ENCODE measurements around the gene KRTDAP. TPM values are rescaled to one million over a fixed set of nuclear protein-coding genes. Genes with fewer than 3 reads are reported as not detected.

KRTDAP gene
- total and polyA plus RNA-seq, 4 donors, result 0.16 to 0.49 TPM; not detected in 2

DNA sequence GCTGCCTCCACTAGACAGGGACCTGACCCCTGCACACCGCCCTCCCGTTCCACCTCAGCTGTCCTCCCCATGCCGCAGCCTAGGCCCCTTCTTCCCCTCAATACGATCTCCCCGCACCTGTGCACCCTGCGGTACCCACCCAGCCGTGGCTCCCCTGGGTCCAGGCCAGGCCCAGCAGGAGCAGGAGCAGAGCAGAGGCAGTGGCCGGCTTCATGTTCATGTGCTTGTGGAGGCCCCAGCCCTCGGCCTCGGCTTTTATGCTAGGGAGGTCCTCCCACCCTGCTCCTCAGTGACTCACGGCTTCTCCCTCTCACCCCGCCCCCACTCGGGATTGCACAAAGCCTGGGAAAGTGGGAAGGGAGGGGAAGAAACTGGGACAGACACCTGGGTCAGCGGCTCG, 11.4 kb upstream of the KRTDAP start:
- no peak for DNase-seq
- H3K27ac ChIP-seq (ENCODE audit: low read depth in 1 of 2, low read length in 1 of 2), result no peak overlapping the region

DNA sequence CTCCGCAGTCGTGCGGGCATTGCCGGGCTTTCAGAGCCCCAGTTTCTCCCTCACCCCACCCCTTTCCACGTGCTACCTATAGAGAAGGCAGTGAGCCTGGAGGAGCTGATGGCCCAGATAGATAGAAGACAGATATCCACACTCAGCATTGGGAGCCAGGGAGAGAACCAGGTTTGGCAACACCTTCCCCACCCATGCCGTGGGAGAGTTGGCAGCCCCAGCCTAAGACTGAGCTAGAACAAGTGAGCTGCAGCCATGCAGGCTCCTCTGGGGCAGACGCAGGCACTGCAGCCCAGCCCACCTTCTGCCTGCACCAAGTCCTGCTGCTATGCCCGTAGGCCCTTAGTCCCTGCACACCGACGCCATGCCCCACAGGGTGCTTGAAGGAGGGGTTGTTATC, 10.3 kb upstream of the KRTDAP start:
- no peak for DNase-seq
- WGBS, 2 donors, result 91 to 93% methylated on average over 10 of the region's 10 CpGs
- ATAC-seq (ENCODE audit: insufficient read depth, low FRiP score), result no peak

More for the DNA sequence above, 11.4 kb upstream of the KRTDAP start:
- Histone ChIP-seq H3K9ac (ENCODE audit: insufficient read depth in 1 of 2, low read length in 2 of 2) (no peak overlapping the region), H3K36me3 (ENCODE audit: control insufficient read depth in 4 of 4, insufficient read depth in 4 of 4, low read length in 4 of 4) (peaks cover 0 to 4% (median 0%) of the 10 kb centered on the region in 4 donors), H3K4me1 (ENCODE audit: control insufficient read depth in 5 of 5, insufficient read depth in 5 of 5, low read length in 5 of 5) (no peaks in the 10 kb centered on the region), H3K27me3 (ENCODE audit: control insufficient read depth in 3 of 3, insufficient read depth in 3 of 3, low read length in 2 of 3) (peaks cover 0 to 2% (median 0%) of the 10 kb centered on the region in 3 donors), H3K4me3 (no peak overlapping the region), H3K9me3 (ENCODE audit: control insufficient read depth in 4 of 4, insufficient read depth in 3 of 4, low read length in 3 of 4) (no peaks in the 10 kb centered on the region)
- ATAC-seq (ENCODE audit: insufficient read depth, low FRiP score), result no peak
- TF ChIP-seq, protein P1, sequence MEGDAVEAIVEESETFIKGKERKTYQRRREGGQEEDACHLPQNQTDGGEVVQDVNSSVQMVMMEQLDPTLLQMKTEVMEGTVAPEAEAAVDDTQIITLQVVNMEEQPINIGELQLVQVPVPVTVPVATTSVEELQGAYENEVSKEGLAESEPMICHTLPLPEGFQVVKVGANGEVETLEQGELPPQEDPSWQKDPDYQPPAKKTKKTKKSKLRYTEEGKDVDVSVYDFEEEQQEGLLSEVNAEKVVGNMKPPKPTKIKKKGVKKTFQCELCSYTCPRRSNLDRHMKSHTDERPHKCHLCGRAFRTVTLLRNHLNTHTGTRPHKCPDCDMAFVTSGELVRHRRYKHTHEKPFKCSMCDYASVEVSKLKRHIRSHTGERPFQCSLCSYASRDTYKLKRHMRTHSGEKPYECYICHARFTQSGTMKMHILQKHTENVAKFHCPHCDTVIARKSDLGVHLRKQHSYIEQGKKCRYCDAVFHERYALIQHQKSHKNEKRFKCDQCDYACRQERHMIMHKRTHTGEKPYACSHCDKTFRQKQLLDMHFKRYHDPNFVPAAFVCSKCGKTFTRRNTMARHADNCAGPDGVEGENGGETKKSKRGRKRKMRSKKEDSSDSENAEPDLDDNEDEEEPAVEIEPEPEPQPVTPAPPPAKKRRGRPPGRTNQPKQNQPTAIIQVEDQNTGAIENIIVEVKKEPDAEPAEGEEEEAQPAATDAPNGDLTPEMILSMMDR (IDR thresholded peaks at IDR 0.05; ENCODE audit: control extremely low read depth, extremely low read depth), result no peak
- 82 to 92% methylated on average over 15 of the region's 15 CpGs for WGBS, 2 donors

DNA sequence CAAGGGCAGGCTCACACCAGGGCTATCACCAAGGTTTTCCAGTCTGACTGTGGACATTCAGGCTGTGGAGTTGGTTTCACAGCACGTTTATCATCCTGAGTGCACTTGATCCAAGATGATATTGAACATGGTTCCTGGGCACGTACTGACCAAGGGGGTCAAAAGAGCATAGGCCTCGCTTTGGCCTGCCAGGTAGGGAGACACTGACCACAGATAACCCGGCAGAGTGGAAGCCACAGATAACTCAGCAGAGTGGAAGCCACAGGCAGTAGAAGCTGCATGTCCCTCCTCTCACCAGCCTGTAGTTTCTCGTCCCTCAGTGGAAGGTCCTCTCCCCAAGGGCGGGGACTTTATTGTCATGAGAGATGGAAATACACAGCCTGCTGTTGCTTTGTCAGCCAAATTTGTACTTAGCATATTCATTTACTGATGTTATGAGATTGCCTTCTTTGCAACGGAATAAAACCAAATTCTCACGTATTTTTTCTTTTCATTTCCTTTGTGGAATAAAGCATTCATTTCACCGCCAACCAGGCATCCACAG, 8.8 kb upstream of the KRTDAP start:
- Histone ChIP-seq H3K4me1 (ENCODE audit: control insufficient read depth in 5 of 5, insufficient read depth in 5 of 5, low read length in 5 of 5) (peaks cover 0 to 5% (median 0%) of the 10 kb centered on the region in 5 donors), H3K4me3 (no peak overlapping the region), H3K27ac (ENCODE audit: low read depth in 1 of 2, low read length in 1 of 2) (no peak overlapping the region), H3K27me3 (ENCODE audit: control insufficient read depth in 3 of 3, insufficient read depth in 3 of 3, low read length in 2 of 3) (no peaks in the 10 kb centered on the region), H3K9ac (ENCODE audit: insufficient read depth in 1 of 2, low read length in 2 of 2) (no peak overlapping the region), H3K9me3 (ENCODE audit: control insufficient read depth in 4 of 4, insufficient read depth in 3 of 4, low read length in 3 of 4) (no peaks in the 10 kb centered on the region), H3K36me3 (ENCODE audit: control insufficient read depth in 4 of 4, insufficient read depth in 4 of 4, low read length in 4 of 4) (peaks cover 0 to 4% (median 0%) of the 10 kb centered on the region in 4 donors)
- ATAC-seq (ENCODE audit: insufficient read depth, low FRiP score) (no peak), DNase-seq (no peak)
- TF ChIP-seq, protein P1 (IDR thresholded peaks at IDR 0.05; ENCODE audit: control extremely low read depth, extremely low read depth), result no peak
- WGBS, 2 donors, result 81 to 84% methylated on average over 9 of the region's 9 CpGs

More for the DNA sequence above, 10.3 kb upstream of the KRTDAP start:
- H3K4me1 ChIP-seq (ENCODE audit: control insufficient read depth in 5 of 5, insufficient read depth in 5 of 5, low read length in 5 of 5), result peaks cover 0 to under 1% (median 0%) of the 10 kb centered on the region in 5 donors
- TF ChIP-seq, protein P1 (IDR thresholded peaks at IDR 0.05; ENCODE audit: control extremely low read depth, extremely low read depth), result no peak
- H3K9me3 ChIP-seq (ENCODE audit: control insufficient read depth in 4 of 4, insufficient read depth in 3 of 4, low read length in 3 of 4), result no peaks in the 10 kb centered on the region
- H3K36me3 ChIP-seq (ENCODE audit: control insufficient read depth in 4 of 4, insufficient read depth in 4 of 4, low read length in 4 of 4), result peaks cover 0 to 4% (median 0%) of the 10 kb centered on the region in 4 donors
- no peaks in the 10 kb centered on the region for H3K27me3 ChIP-seq (ENCODE audit: control insufficient read depth in 3 of 3, insufficient read depth in 3 of 3, low read length in 2 of 3)
- no peak overlapping the region for H3K9ac ChIP-seq (ENCODE audit: insufficient read depth in 1 of 2, low read length in 2 of 2)
- no peak overlapping the region for H3K27ac ChIP-seq (ENCODE audit: low read depth in 1 of 2, low read length in 1 of 2)
- H3K4me3 ChIP-seq, result no peak overlapping the region

DNA sequence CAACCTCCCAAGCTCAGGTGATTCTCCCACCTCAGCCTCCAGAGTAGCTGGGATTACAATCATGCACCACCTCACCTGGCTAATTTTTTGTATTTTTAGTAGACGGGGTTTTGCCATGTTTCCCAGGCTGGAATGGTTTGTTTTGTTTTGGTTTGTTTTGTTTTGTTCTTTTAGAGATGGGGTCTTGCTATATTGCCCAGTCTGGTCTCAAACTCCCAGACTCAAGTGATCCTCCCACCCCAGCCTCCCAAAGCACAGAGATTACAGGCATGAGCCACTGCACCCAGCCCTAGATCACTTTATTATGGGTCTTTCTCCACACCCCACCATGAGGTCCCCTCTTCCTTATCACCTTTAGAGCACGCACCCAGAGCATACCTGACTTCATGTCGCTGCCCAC, 8.0 kb upstream of the KRTDAP start:
- H3K4me1 ChIP-seq (ENCODE audit: control insufficient read depth in 5 of 5, insufficient read depth in 5 of 5, low read length in 5 of 5), result peaks cover 0 to 5% (median 0%) of the 10 kb centered on the region in 5 donors
- WGBS, 2 donors, result 97% methylated on average over 3 of the region's 3 CpGs
- no peaks in the 10 kb centered on the region for H3K27me3 ChIP-seq (ENCODE audit: control insufficient read depth in 3 of 3, insufficient read depth in 3 of 3, low read length in 2 of 3)
- no peak overlapping the region for H3K4me3 ChIP-seq
- H3K9me3 ChIP-seq (ENCODE audit: control insufficient read depth in 4 of 4, insufficient read depth in 3 of 4, low read length in 3 of 4), result no peaks in the 10 kb centered on the region
- TF ChIP-seq, protein P1 (IDR thresholded peaks at IDR 0.05; ENCODE audit: control extremely low read depth, extremely low read depth), result no peak
- no peak for DNase-seq
- no peak for ATAC-seq (ENCODE audit: insufficient read depth, low FRiP score)
- no peak overlapping the region for H3K9ac ChIP-seq (ENCODE audit: insufficient read depth in 1 of 2, low read length in 2 of 2)
- H3K36me3 ChIP-seq (ENCODE audit: control insufficient read depth in 4 of 4, insufficient read depth in 4 of 4, low read length in 4 of 4), result peaks cover 0 to 4% (median 0%) of the 10 kb centered on the region in 4 donors
- H3K27ac ChIP-seq (ENCODE audit: low read depth in 1 of 2, low read length in 1 of 2), result no peak overlapping the region
